PC-9 (cell line): ENCODE data around the gene SSH3.

Source experiments
- CTCF ChIP-seq: fragments of 200-600 bp; sonication (generic); conservative IDR thresholded peaks from 2 replicates; pipeline ENCODE4 v1.6.1; 2017; ENCODE audit warnings: mixed run types, antibody characterized with exemption, mild to moderate bottlenecking, moderate library complexity
- EZH2 ChIP-seq: fragments of 200-600 bp; sonication (generic); IDR thresholded peaks from 2 replicates; pipeline ENCODE4 v1.8.0; 2017; ENCODE audit warnings: antibody characterized with exemption, low read depth

- TF ChIP-seq EZH2 (no peak), CTCF (no peak)
Measured at GRCh38 chr11:67308031-67308866, 4.9 kb downstream of the SSH3 start.
